MM.1S (cell line): ENCODE results near the gene POC5.

Experiments used
- DNase-seq: peaks from one replicate; pipeline ENCODE4 v3.0.0-alpha.2; 2015
- H2AFZ ChIP-seq: fragments of 300-600 bp; sonication (generic); 2 replicates; pipeline ENCODE4 v1.6.0; 2016; ENCODE audit warnings: antibody characterized with exemption, low read length
- H3F3A ChIP-seq: fragments of 300-600 bp; sonication (generic); 2 replicates; pipeline ENCODE4 v1.6.1; 2016; ENCODE audit warnings: mild to moderate bottlenecking, antibody characterized with exemption, low read length, moderate library complexity, mixed read lengths; ENCODE audit not compliant: insufficient read depth
- H3K27ac ChIP-seq: fragments of 300-600 bp; sonication (generic); 2 replicates; pipeline ENCODE4 v1.5.1; 2016; ENCODE audit warnings: mild to moderate bottlenecking, low read length
- H3K27me3 ChIP-seq: fragments of 300-600 bp; sonication (generic); replicated peaks from 2 replicates; pipeline ENCODE4 v1.6.0; 2016; ENCODE audit warnings: low read length; ENCODE audit not compliant: insufficient read depth
- H3K36me3 ChIP-seq: fragments of 300-600 bp; sonication (generic); replicated peaks from 2 replicates; pipeline ENCODE4 v1.6.1; 2016; ENCODE audit warnings: mild to moderate bottlenecking, low read length, mixed read lengths; ENCODE audit not compliant: insufficient read depth
- H3K4me1 ChIP-seq: fragments of 300-600 bp; sonication (generic); 2 replicates; pipeline ENCODE4 v1.6.1; 2016; ENCODE audit warnings: low read length, mixed read lengths
- H3K4me2 ChIP-seq: fragments of 300-600 bp; sonication (generic); 2 replicates; pipeline ENCODE4 v1.6.0; 2016; ENCODE audit warnings: low read depth, low read length
- H3K4me3 ChIP-seq: fragments of 300-600 bp; sonication (generic); 2 replicates; pipeline ENCODE4 v1.5.1; 2016; ENCODE audit warnings: low read length, mixed read lengths
- H3K79me2 ChIP-seq: fragments of 300-600 bp; sonication (generic); 2 replicates; pipeline ENCODE4 v1.6.1; 2016; ENCODE audit warnings: mixed run types, low read length, mixed read lengths
- H3K9ac ChIP-seq: fragments of 300-600 bp; sonication (generic); 2 replicates; pipeline ENCODE4 v1.6.1; 2016; ENCODE audit warnings: low read length, mixed read lengths
- H3K9me2 ChIP-seq: fragments of 300-600 bp; sonication (generic); replicated peaks from 2 replicates; pipeline ENCODE4 v1.6.1; 2016; ENCODE audit warnings: mild to moderate bottlenecking, low read length, mixed read lengths; ENCODE audit not compliant: insufficient read depth
- H3K9me3 ChIP-seq: fragments of 300-600 bp; sonication (generic); replicated peaks from 2 replicates; pipeline ENCODE4 v1.6.1; 2016; ENCODE audit warnings: mild to moderate bottlenecking, low read length, mixed read lengths; ENCODE audit not compliant: insufficient read depth
- H4K20me1 ChIP-seq: fragments of 300-600 bp; sonication (generic); 2 replicates; pipeline ENCODE4 v1.6.1; 2016; ENCODE audit warnings: mild to moderate bottlenecking, low read length, moderate library complexity, mixed read lengths; ENCODE audit not compliant: insufficient read depth
- CTCF ChIP-seq: fragments of 300-600 bp; sonication (generic); IDR thresholded peaks from 2 replicates; pipeline ENCODE4 v1.5.1; 2016; ENCODE audit warnings: antibody characterized with exemption, low read length, mixed read lengths
- EZH2 ChIP-seq: fragments of 300-600 bp; sonication (generic); optimal IDR thresholded peaks from 2 replicates; pipeline ENCODE3; 2017; ENCODE audit warnings: low read depth, mild to moderate bottlenecking, antibody characterized with exemption, low read length, mixed read lengths
- EZH2phosphoT487 ChIP-seq: fragments of 300-600 bp; sonication (generic); IDR thresholded peaks from 2 replicates; pipeline ENCODE4 v1.6.1; 2018; ENCODE audit warnings: antibody characterized with exemption, low read length

The POC5 gene

GRCh38 chr5:75632321-75632720, 84.9 kb downstream of the POC5 start:
- H3K4me3 ChIP-seq, result no peak overlapping the region
- H2AFZ ChIP-seq, result no peak overlapping the region
- H3K79me2 ChIP-seq, result no peaks in the 10 kb centered on the region
- H3K9me2 ChIP-seq, result no peaks in the 10 kb centered on the region
- DNase-seq, result no peak
- H3K4me2 ChIP-seq, result no peak overlapping the region
- H3K9ac ChIP-seq, result no peak overlapping the region
- H3K36me3 ChIP-seq, result no peaks in the 10 kb centered on the region
- no peaks in the 10 kb centered on the region for H3K9me3 ChIP-seq
- TF ChIP-seq CTCF (no peak), EZH2phosphoT487 (no peak), EZH2 (no peak)
- H3K27ac ChIP-seq, result no peak overlapping the region
- H3K27me3 ChIP-seq, result no peaks in the 10 kb centered on the region
- H4K20me1 ChIP-seq, result no peaks in the 10 kb centered on the region
- H3F3A ChIP-seq, result no peaks in the 10 kb centered on the region
- H3K4me1 ChIP-seq, result no peaks in the 10 kb centered on the region

- Histone ChIP-seq H3K9me2 (no peaks in the 10 kb centered on the region), H3K27me3 (no peaks in the 10 kb centered on the region), H3K9ac (no peak overlapping the region), H4K20me1 (no peaks in the 10 kb centered on the region), H3F3A (no peaks in the 10 kb centered on the region), H3K9me3 (no peaks in the 10 kb centered on the region), H3K4me3 (no peak overlapping the region), H3K36me3 (no peaks in the 10 kb centered on the region), H3K79me2 (no peaks in the 10 kb centered on the region), H2AFZ (no peak overlapping the region), H3K4me2 (no peak overlapping the region), H3K27ac (no peak overlapping the region), H3K4me1 (no peaks in the 10 kb centered on the region)
- TF ChIP-seq EZH2phosphoT487 (no peak), EZH2 (no peak), CTCF (no peak)
- no peak for DNase-seq
These were observed 86.4 kb downstream of the POC5 start for GRCh38 chr5:75630875-75631274.

GRCh38 chr5:75627801-75628200, 89.4 kb downstream of the POC5 start:
- H3K9ac ChIP-seq, result no peak overlapping the region
- no peak for TF ChIP-seq CTCF
- no peak for TF ChIP-seq EZH2phosphoT487
- TF ChIP-seq EZH2, result no peak
- no peaks in the 10 kb centered on the region for H3K36me3 ChIP-seq
- H2AFZ ChIP-seq, result no peak overlapping the region
- DNase-seq, result no peak
- no peaks in the 10 kb centered on the region for H3K4me1 ChIP-seq
- H3F3A ChIP-seq, result no peaks in the 10 kb centered on the region
- H4K20me1 ChIP-seq, result no peaks in the 10 kb centered on the region
- H3K4me3 ChIP-seq, result no peak overlapping the region
- H3K4me2 ChIP-seq, result no peak overlapping the region
- H3K27me3 ChIP-seq, result no peaks in the 10 kb centered on the region
- H3K9me2 ChIP-seq, result no peaks in the 10 kb centered on the region
- H3K79me2 ChIP-seq, result no peaks in the 10 kb centered on the region
- H3K27ac ChIP-seq, result no peak overlapping the region
- no peaks in the 10 kb centered on the region for H3K9me3 ChIP-seq
